H1 (cell line): ENCODE data around the gene UQCRQ. TPM values are rescaled to one million over a fixed set of nuclear protein-coding genes. Genes with fewer than 3 reads are reported as not detected.

ENCODE experiments used
- ATF2 ChIP-seq: IDR thresholded peaks from 2 replicates; pipeline ENCODE4 v1.6.1; 2012; ENCODE audit warnings: low read length, inconsistent platforms
- BACH1 ChIP-seq: IDR thresholded peaks from 2 replicates; pipeline ENCODE4 v1.6.1; 2012; ENCODE audit warnings: low read length, improper control_type of control experiment
- BCL11A ChIP-seq, 2 experiments: IDR thresholded peaks; one replicate each; pipeline ENCODE4 v1.6.1; 2011; ENCODE audit warnings: low read depth in 2 of 2, low read length in 2 of 2, mild to moderate bottlenecking in 2 of 2
- CBX5 ChIP-seq: fragments of 300-800, 300-1000 bp; sonication (generic); IDR thresholded peaks from 2 replicates; pipeline ENCODE4 v1.7.1; 2016; ENCODE audit warnings: antibody characterized with exemption, low read length, low read depth
- CHD1 ChIP-seq: IDR thresholded peaks from 2 replicates; pipeline ENCODE4 v1.6.1; 2012; ENCODE audit warnings: low read depth, low read length, improper control_type of control experiment
- EP300 ChIP-seq, 2 experiments: IDR thresholded peaks; 1 replicate in 1 of 2; 2 replicates in 1 of 2; pipeline ENCODE4 v1.6.1; 2011 to 2012; ENCODE audit warnings: low read depth in 2 of 2, low read length in 2 of 2, mild to moderate bottlenecking in 2 of 2, borderline replicate concordance in 1 of 2, inconsistent platforms in 1 of 2, moderate library complexity in 1 of 2
- HDAC2 ChIP-seq, 2 experiments: fragments of 300-600 bp in 1 of 2; sonication (generic) in 1 of 2; IDR thresholded peaks; 2 replicates each; pipeline ENCODE4 v1.6.1; 2011 to 2012; ENCODE audit warnings: low read depth in 2 of 2, low read length in 2 of 2, mild to moderate bottlenecking in 2 of 2, moderate library complexity in 2 of 2, borderline replicate concordance in 1 of 2, inconsistent platforms in 1 of 2
- POLR2A ChIP-seq, 2 experiments: IDR thresholded peaks; 1 replicate in 1 of 2; 2 replicates in 1 of 2; pipeline ENCODE4 v1.6.1; 2011; ENCODE audit warnings: low read depth in 2 of 2, low read length in 2 of 2, mild to moderate bottlenecking in 2 of 2; ENCODE audit errors: control extremely low read depth in 1 of 2
- POLR2AphosphoS5 ChIP-seq: IDR thresholded peaks from 2 replicates; pipeline ENCODE4 v1.6.1; 2011; ENCODE audit warnings: low read depth, low read length
- RBBP5 ChIP-seq: IDR thresholded peaks from 2 replicates; pipeline ENCODE4 v1.7.1; 2012; ENCODE audit warnings: low read depth, mild to moderate bottlenecking, inconsistent platforms, low read length, moderate library complexity, borderline replicate concordance
- SIN3A ChIP-seq, 2 experiments: IDR thresholded peaks in 1 of 2; conservative IDR thresholded peaks in 1 of 2; 2 replicates each; pipeline ENCODE4 v1.6.1; 2011 to 2012; ENCODE audit warnings: low read length in 2 of 2, improper control_type of control experiment in 1 of 2, low read depth in 1 of 2, mild to moderate bottlenecking in 1 of 2
- SIX5 ChIP-seq: IDR thresholded peaks from 2 replicates; pipeline ENCODE4 v1.6.1; 2011; ENCODE audit warnings: mild to moderate bottlenecking, low read depth, low read length
- SP2 ChIP-seq: IDR thresholded peaks from 2 replicates; pipeline ENCODE4 v1.6.1; 2012; ENCODE audit warnings: mild to moderate bottlenecking, low read length, inconsistent platforms
- TAF1 ChIP-seq: IDR thresholded peaks from 2 replicates; pipeline ENCODE4 v1.6.1; 2011; ENCODE audit warnings: mild to moderate bottlenecking, low read depth, low read length
- TBP ChIP-seq: IDR thresholded peaks from 2 replicates; pipeline ENCODE4 v1.6.1; 2011; ENCODE audit warnings: low read depth, low read length, improper control_type of control experiment
- YY1 ChIP-seq: IDR thresholded peaks from 2 replicates; pipeline ENCODE4 v1.6.1; 2011; ENCODE audit warnings: low read depth, mild to moderate bottlenecking, low read length
- ZNF274 ChIP-seq: IDR thresholded peaks from 2 replicates; pipeline ENCODE4 v1.7.0; 2012; ENCODE audit warnings: low read length, borderline replicate concordance; ENCODE audit errors: extremely low read depth
- polyA plus RNA-seq, 7 experiments: library from polyadenylated mRNA; depleted of rRNA in 3 of 7; stranded (reverse) in 5 of 7; unstranded in 2 of 7; fragments of >200 nt in 5 of 7; fragments of 200-250 nt in 2 of 7; gene quantifications; 1 replicate in 5 of 7; 2 replicates in 1 of 7; 4 replicates in 1 of 7; pipeline versions ENCODE4 v1.2.1 to v1.2.3, GENCODE V29; 2011 to 2013; ENCODE audit warnings: missing spikeins in 2 of 7, mixed read lengths in 2 of 7
- total RNA-seq: library from RNA; stranded (reverse); fragmentation: NEBNext Ultra II Directional; extraction: Animal tissue kit (Norgen Biotek cat#: 25700); gene quantifications from 2 replicates; pipeline ENCODE4 v1.2.1, GENCODE V29; 2021
- TF ChIP-seq, protein P1 (sequence below), 3 experiments: IDR thresholded peaks; 1 replicate in 2 of 3; 2 replicates in 1 of 3; pipeline versions ENCODE4 v1.5.1 to v1.6.1; 2011; ENCODE audit warnings: low read length in 3 of 3, mild to moderate bottlenecking in 3 of 3, inconsistent platforms in 2 of 3, low read depth in 1 of 3, moderate library complexity in 1 of 3; ENCODE audit not compliant: insufficient read depth in 1 of 3; ENCODE audit errors: control extremely low read depth in 1 of 3
- TF ChIP-seq, protein P2 (sequence below): IDR thresholded peaks from 2 replicates; pipeline ENCODE4 v1.6.1; 2012; ENCODE audit warnings: inconsistent platforms

UQCRQ gene
- total and polyA plus RNA-seq, 2 of the 8 experiments (the other 6 are each of a cell fraction or from before 2014, with no cell fraction given) = 177 to 293 TPM

DNA sequence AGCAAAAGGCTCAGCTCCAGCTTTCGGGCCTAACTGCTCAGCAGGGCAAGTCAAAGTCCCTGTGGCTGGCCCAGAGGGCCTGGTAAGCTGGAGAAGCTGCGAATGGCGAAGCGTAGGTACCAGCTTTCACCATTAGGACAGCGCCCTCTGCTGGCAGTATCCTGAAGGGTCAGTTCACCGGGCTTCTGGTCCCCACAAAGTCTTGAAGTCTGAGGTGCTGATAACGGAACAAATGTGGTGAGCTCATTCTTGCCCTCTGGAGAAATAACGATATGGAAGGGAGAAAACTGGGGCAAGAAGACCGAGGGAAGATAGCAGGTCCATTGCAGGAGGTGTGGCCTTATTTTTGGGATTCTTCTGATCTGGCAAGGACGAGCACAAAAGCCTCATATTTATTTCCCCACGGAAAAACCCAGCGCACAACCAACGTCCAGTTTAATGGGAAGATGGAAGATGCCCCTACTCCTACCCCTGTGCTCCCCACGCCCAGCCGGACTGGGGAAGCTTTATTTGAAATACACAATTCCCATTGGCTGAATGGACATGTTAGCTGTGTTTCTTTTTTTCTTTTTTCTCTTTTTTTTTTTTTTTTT, 46.2 kb upstream of the UQCRQ start (continued):
- TF ChIP-seq SIN3A (conservative IDR thresholded peaks at IDR 0.05 in 1 of 2, IDR thresholded peaks at IDR 0.05 in 1 of 2; ENCODE audit: low read depth in 1 of 2, low read length in 2 of 2) (no peak), CBX5 (no peak), TBP (peak; percentile 22; the same call in 1 of the 2 replicates), EP300 (IDR thresholded peaks at IDR 0.05; ENCODE audit: borderline replicate concordance in 1 of 2, low read depth in 2 of 2, low read length in 2 of 2) (no peak), SP2 (no peak), POLR2AphosphoS5 (no peak), YY1 (peak; percentile 76), CHD1 (no peak), BACH1 (no peak), BCL11A (IDR thresholded peaks at IDR 0.05; ENCODE audit: low read depth in 2 of 2, low read length in 2 of 2) (no peak), RBBP5 (no peak), POLR2A (IDR thresholded peaks at IDR 0.05; ENCODE audit: control extremely low read depth in 1 of 2, low read depth in 2 of 2, low read length in 2 of 2) (no peak), ATF2 (peak; percentile 72; the same call in 1 of the 2 replicates), HDAC2 (IDR thresholded peaks at IDR 0.05; ENCODE audit: borderline replicate concordance in 1 of 2, low read depth in 2 of 2, low read length in 2 of 2) (0 out of 4 replicates have a peak, but pooled peaks of 1 of the 2 experiments have one; percentile 24), TAF1 (no peak), SIX5 (no peak), ZNF274 (no peak)
- TF ChIP-seq, protein P1, sequence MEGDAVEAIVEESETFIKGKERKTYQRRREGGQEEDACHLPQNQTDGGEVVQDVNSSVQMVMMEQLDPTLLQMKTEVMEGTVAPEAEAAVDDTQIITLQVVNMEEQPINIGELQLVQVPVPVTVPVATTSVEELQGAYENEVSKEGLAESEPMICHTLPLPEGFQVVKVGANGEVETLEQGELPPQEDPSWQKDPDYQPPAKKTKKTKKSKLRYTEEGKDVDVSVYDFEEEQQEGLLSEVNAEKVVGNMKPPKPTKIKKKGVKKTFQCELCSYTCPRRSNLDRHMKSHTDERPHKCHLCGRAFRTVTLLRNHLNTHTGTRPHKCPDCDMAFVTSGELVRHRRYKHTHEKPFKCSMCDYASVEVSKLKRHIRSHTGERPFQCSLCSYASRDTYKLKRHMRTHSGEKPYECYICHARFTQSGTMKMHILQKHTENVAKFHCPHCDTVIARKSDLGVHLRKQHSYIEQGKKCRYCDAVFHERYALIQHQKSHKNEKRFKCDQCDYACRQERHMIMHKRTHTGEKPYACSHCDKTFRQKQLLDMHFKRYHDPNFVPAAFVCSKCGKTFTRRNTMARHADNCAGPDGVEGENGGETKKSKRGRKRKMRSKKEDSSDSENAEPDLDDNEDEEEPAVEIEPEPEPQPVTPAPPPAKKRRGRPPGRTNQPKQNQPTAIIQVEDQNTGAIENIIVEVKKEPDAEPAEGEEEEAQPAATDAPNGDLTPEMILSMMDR (IDR thresholded peaks at IDR 0.05; ENCODE audit: control extremely low read depth in 1 of 3, insufficient read depth in 1 of 3, low read depth in 1 of 3, low read length in 3 of 3) = peak in 2 of 3 experiments; percentile 93 to 94; a peak in 3 of 4 replicates
- TF ChIP-seq, protein P2, sequence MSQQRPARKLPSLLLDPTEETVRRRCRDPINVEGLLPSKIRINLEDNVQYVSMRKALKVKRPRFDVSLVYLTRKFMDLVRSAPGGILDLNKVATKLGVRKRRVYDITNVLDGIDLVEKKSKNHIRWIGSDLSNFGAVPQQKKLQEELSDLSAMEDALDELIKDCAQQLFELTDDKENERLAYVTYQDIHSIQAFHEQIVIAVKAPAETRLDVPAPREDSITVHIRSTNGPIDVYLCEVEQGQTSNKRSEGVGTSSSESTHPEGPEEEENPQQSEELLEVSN = peak; percentile 20; the same call in 1 of the 2 replicates
